WERI-Rb-1 (cell line): Measurements from ENCODE around the gene SOX5.

ENCODE experiments used
- DNase-seq: peaks from one replicate; pipeline ENCODE4 v3.0.0-alpha.2; 2020
- H3K27ac ChIP-seq: fragments of 250-450 bp; sonication (Bioruptor Pico); 2 replicates; pipeline ENCODE4 v1.5.1; 2020; ENCODE audit warnings: mild to moderate bottlenecking, moderate library complexity
- H3K27me3 ChIP-seq: fragments of 250-450 bp; sonication (Bioruptor Pico); 2 replicates; pipeline ENCODE4 v1.5.1; 2021; ENCODE audit warnings: mild to moderate bottlenecking, low read depth, moderate library complexity; ENCODE audit not compliant: insufficient read depth, severe bottlenecking
- H3K36me3 ChIP-seq: fragments of 250-450 bp; sonication (Bioruptor Pico); 2 replicates; pipeline ENCODE4 v1.5.1; 2020; ENCODE audit warnings: mild to moderate bottlenecking, moderate library complexity
- H3K4me3 ChIP-seq: 2 replicates; pipeline ENCODE4 v1.5.1; 2011; ENCODE audit warnings: low read depth, mild to moderate bottlenecking, control low read depth, low read length
- H3K9me3 ChIP-seq: fragments of 250-450 bp; sonication (Bioruptor Pico); 2 replicates; pipeline ENCODE4 v1.5.1; 2021; ENCODE audit warnings: mild to moderate bottlenecking, moderate library complexity; ENCODE audit not compliant: severe bottlenecking
- TF ChIP-seq, protein P1 (sequence below): IDR thresholded peaks from 2 replicates; pipeline ENCODE4 v1.5.1; 2011; ENCODE audit warnings: low read depth, mild to moderate bottlenecking, control low read depth, inconsistent platforms, low read length

The SOX5 gene

DNA sequence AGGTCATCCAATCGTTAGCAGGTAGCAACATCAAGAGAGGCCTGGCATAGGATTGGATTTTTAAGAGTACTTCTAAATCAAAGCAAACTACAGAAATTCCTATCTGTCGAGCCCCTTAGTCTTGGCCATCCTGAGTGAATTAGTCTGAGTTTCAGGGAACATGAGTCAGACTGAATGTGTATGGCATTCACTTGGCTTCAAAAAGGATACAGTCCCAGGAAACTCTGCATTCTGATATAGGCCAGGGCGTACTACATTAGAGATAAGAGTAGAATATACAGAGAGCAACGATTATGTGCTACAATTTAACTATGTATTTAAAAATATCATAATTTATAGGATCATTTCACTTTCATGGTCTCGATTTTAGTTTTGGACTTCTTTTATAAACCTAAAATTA, 242.2 kb downstream of the SOX5 start:
- no peak for DNase-seq
- Histone ChIP-seq H3K4me3 (no peak overlapping the region), H3K27ac (no peak overlapping the region), H3K36me3 (no peaks in the 10 kb centered on the region), H3K9me3 (no peaks in the 10 kb centered on the region), H3K27me3 (no peaks in the 10 kb centered on the region)
- TF ChIP-seq, protein P1, sequence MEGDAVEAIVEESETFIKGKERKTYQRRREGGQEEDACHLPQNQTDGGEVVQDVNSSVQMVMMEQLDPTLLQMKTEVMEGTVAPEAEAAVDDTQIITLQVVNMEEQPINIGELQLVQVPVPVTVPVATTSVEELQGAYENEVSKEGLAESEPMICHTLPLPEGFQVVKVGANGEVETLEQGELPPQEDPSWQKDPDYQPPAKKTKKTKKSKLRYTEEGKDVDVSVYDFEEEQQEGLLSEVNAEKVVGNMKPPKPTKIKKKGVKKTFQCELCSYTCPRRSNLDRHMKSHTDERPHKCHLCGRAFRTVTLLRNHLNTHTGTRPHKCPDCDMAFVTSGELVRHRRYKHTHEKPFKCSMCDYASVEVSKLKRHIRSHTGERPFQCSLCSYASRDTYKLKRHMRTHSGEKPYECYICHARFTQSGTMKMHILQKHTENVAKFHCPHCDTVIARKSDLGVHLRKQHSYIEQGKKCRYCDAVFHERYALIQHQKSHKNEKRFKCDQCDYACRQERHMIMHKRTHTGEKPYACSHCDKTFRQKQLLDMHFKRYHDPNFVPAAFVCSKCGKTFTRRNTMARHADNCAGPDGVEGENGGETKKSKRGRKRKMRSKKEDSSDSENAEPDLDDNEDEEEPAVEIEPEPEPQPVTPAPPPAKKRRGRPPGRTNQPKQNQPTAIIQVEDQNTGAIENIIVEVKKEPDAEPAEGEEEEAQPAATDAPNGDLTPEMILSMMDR: no peak

DNA sequence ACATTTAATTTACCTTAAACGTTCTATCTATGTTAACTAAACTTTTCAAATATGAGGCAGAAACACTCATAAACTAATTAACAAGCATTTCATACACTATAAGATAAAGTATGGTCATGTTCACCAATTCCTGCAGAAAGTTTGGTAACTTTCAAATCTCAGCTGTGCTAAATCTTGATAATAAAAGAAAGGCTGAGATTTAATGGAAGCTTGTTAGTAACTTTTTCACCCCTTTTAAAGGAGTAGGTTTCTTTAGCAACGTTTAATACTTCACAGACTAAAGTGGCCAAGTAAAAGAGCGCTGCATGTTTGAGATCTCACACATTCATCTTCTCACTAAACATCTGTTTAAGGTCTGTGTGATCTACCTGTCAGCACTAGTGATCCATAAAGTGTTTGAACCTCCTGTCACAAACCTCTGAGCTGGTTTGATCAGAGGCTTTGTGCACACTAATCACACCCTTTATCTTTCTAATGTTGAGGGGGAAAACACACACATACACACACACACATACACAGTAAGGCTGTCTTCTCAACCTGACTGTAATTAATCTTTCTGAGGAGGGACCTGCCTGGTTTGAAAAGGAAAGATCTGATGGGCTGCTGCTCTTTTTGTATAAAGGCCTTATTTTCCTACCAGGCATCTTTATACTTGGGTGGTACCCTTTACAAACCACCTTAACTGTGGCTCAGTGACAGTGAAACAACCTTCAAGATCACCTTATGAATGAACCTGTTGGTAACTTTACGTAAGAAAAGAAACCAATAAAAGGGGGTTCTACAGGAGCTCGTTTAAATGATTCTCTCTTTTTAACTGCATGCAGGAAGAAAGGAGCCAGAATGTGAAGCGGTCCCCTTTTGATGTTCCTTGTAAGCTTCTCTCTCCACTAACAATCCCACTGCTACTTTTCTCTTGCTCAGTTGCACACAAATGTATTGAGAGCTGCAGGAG, 244.2 kb downstream of the SOX5 start:
- Histone ChIP-seq H3K9me3 (no peaks in the 10 kb centered on the region), H3K27me3 (no peaks in the 10 kb centered on the region), H3K4me3 (no peak overlapping the region), H3K36me3 (no peaks in the 10 kb centered on the region), H3K27ac (no peak overlapping the region)
- TF ChIP-seq, protein P1: no peak
- no peak for DNase-seq

DNA sequence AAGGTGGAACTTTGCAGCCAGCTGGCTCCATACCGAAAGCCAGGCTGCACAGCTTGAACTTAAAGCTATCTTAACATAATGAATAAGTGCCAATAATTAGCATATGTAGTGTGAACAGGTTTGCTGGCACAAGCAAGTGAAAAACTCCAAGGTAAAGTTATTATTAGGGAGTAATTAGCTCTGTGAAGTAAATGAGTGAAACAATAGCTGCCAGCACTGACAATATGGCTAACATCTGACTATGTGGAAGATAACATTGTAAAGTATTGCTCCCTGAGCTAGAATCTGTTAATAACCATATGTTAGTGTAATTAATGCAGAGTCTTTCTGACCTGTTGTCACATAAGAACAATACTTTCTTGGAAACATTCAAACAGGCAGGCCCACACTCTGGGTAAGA, 246.4 kb downstream of the SOX5 start:
- no peak for DNase-seq
- TF ChIP-seq, protein P1: no peak
- H3K4me3 ChIP-seq: no peak overlapping the region
- H3K27ac ChIP-seq: no peak overlapping the region
- H3K9me3 ChIP-seq: no peaks in the 10 kb centered on the region
- no peaks in the 10 kb centered on the region for H3K36me3 ChIP-seq
- no peaks in the 10 kb centered on the region for H3K27me3 ChIP-seq

DNA sequence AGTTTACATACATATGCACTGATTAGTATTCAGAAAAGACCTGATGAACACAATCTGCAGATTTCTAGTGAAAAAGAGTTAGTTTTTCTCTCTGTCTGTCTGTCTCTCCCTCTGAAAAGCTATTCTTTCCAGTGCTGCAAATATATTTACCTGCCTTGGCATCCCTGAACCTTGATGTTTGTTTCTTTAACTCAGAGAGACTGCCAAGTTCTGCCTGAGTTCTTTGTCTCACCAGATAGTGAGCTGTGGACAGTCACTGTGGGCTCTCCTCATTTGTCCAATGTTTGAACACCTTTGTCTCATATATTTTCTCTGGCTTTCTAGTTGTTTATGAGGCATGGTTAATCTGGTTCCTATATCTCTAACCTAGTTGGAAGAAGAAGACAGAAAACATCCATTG, 250.4 kb downstream of the SOX5 start:
- H3K4me3 ChIP-seq: no peak overlapping the region
- H3K36me3 ChIP-seq: no peaks in the 10 kb centered on the region
- no peak for DNase-seq
- no peak overlapping the region for H3K27ac ChIP-seq
- no peaks in the 10 kb centered on the region for H3K27me3 ChIP-seq
- TF ChIP-seq, protein P1: no peak
- peaks cover 7% of the 10 kb centered on the region for H3K9me3 ChIP-seq

DNA sequence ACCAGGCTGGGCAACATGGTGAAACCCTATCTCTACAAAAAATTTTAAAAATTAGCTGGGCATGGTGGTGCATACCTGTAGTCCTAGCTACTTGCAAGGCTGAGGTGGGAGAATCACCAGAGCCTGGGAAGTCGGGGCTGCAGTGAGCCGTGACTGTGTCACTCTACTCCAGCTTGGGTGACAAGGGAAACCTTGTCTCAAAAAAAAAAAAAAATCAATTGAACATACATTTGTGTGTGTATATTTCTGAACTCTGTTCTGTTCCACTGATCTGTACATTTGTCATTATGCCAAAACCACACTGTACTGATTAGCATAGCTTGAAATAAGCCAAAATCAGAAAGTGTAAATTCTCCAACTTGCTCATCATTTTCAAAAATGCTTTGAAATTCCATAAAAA, 254.6 kb downstream of the SOX5 start:
- Histone ChIP-seq H3K9me3 (peaks cover 10% of the 10 kb centered on the region), H3K36me3 (no peaks in the 10 kb centered on the region), H3K27me3 (no peaks in the 10 kb centered on the region), H3K4me3 (no peak overlapping the region), H3K27ac (no peak overlapping the region)
- TF ChIP-seq, protein P1: no peak
- no peak for DNase-seq
